VCaP (cell line): Measurements from ENCODE around the gene GABBR1.

ENCODE experiments used
- H3K27ac ChIP-seq: fragments of 450-650 bp; 2 replicates; pipeline ENCODE4 v1.5.1; 2017
- CTCF ChIP-seq: fragments of 450-650 bp; conservative IDR thresholded peaks from 2 replicates; pipeline ENCODE4 v1.5.1; 2017; ENCODE audit warnings: mild to moderate bottlenecking, moderate library complexity

Gene GABBR1

DNA sequence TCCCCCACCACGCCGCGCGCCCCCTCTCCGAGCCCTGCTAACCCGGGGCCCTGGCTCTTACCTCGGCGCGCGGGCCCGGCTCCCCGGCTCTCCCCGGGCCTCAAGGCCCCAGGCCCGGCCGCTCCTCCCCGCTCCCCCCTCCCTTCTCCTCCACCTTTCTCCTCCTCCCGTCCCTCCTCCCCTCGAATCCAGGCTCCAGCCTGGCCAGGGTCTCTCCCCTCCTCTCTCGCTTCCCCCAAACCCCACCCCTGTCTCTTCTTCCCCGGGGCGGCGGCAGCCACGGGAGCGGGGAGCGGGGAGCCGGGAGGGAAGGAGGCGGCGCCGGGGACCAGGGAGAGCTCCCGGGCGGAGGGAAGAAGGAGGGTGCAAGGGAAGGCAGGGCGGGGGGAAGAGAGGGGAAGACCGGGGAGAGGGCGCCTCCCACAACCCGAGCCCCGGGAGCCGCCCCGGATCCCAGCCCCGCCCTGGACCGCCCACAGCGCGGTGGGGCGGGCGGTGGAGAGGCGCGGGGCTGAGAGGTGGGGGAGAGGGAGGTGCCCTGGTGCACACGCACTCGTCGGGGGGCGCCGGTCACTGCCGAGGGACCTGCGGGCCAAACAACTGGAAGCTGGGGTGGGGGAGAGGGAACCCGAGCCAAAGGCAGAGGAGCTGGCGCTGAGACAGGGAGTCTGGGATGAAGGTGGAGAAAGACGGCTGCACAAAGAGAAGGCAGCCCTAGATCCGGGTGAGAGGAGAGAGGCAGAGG is at the start of gene GABBR1:
Gene GABBR1 (minus strand): TSS at position 395 of the 745 bp plus-strand sequence. CDS start 798 bp downstream, outside the sequence.
- H3K27ac ChIP-seq, result peak within 1 kb of the TSS; percentile 77
- no peak for TF ChIP-seq CTCF

DNA sequence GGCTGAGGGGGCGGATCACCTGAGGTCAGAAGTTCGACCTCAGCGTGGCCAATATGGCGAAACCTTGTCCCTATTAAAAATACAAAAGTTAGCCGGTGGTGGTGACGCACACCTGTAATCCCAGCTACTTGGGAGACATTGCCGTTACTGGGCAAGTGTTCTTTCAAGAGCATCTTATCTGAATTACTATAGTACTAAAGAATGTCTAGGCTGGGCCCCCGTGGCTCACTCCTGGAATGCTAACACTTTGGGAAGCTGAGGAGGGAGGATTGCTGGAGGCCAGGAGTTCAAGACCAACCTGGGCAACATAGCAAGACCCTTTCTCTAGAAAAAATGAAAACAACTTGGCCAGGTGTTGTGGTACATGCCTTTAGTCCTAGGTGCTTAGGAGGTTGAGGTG is 48.8 kb upstream of the GABBR1 start:
- TF ChIP-seq CTCF, result no peak
- no peak overlapping the region for H3K27ac ChIP-seq

DNA sequence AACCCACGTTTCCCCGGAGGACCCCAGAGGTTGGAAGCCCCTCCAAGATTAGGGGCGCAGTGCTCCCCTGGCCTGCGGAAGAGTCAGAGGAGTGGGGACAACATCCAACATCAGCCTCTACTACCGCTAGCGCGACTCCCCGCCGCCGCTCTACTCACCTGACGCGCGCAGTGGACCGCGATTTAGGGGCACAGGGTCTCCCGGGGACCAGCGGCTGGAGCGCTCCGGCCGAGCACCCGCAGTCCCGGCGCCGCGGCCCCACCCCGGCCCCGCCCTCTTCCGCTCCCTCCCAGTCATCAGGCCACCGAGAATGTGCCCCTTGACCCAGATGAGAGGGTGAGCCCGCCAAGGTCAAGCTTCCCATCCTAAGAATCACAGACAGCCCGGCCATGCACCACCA is 47.9 kb upstream of the GABBR1 start, which contains the start of gene ZFP57:
Gene ZFP57 (minus strand): TSS at position 249 of the 400 bp plus-strand sequence. CDS start 4,149 bp downstream, outside the sequence.
- no peak for TF ChIP-seq CTCF
- H3K27ac ChIP-seq, result no peak within 1 kb of the TSS

DNA sequence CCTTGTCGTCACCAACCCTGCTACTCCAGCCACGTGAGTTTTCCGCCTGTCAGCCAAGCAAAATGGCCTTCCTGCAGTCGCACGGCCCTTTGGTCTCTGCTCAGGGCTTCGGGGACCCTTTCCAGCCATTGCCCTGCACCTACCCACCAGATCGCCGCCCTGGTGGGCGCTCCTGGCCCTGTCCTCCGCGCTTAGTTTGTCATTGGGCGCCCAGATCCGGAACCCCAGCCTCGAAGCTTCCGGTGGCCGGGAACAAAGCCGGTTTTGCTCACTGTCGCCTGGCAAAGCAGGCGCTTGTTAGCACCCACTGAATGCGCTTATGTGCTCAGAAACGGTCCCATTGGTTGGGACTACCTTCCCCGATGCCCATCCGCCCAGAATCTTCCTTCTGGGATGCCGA is 47.4 kb upstream of the GABBR1 start:
- no peak for TF ChIP-seq CTCF
- no peak overlapping the region for H3K27ac ChIP-seq

DNA sequence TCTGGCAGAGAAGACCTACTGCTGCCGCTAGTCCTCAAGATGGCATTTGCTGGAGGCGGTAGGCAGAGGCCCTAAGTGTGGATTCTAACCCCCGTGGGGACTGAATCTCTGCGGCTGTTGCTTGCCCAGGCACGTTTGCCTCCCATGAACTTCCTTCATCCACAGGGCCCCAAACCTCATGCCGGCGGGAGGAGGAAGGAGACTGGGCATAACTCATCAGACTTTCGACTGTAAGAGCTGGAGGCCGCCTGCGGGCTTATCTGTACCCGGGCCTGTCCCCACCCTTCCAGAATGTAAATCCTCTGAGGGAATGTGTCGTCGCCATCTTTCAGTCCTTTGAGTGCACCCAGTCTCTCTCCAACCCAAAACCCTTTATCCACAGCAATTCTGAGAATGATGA is 47.0 kb upstream of the GABBR1 start:
- H3K27ac ChIP-seq, result no peak overlapping the region
- no peak for TF ChIP-seq CTCF

- no peak overlapping the region for H3K27ac ChIP-seq
- TF ChIP-seq CTCF, result no peak
Measured at GRCh38 chr6:29678114-29678513, 45.1 kb upstream of the GABBR1 start.

- TF ChIP-seq CTCF, result no peak
- H3K27ac ChIP-seq, result no peak overlapping the region
Measured at GRCh38 chr6:29676981-29677601, 44.1 kb upstream of the GABBR1 start.
